ENCODE measurements around the gene SPDYE4.

DNA sequence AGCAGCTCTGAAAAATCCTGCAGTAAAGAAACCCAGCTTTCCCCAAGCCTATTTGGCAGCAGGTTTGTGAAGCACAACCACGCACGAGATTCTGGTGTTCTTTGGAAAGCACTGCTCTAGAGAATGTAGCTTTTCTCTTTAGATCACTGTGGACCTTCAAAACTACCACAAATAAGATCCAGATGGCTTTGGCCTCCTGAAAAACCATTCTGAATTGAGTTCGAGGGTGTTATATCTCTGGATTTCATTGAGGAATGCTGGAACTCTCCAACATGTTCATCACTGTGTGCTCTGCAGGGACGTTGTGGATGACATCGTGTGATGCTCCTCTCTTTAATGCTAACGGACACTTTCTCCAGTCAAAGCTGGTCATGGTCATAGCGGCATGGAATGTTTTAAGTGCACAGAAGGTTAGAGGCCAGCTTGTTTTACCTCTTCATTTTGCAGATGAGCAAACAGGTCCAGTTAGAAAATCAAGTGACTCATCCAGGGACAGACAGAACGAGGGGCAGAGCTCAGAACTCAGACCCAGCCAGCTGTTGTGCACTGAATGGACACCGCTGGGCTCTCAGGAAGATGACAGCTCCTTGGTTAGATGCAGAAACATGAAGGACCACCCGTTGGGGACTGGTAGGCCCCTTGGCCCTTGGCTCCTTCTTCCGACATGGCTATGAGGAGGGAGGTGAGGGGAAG is 50.9 kb downstream of the SPDYE4 start:
- TF ChIP-seq, protein P1, sequence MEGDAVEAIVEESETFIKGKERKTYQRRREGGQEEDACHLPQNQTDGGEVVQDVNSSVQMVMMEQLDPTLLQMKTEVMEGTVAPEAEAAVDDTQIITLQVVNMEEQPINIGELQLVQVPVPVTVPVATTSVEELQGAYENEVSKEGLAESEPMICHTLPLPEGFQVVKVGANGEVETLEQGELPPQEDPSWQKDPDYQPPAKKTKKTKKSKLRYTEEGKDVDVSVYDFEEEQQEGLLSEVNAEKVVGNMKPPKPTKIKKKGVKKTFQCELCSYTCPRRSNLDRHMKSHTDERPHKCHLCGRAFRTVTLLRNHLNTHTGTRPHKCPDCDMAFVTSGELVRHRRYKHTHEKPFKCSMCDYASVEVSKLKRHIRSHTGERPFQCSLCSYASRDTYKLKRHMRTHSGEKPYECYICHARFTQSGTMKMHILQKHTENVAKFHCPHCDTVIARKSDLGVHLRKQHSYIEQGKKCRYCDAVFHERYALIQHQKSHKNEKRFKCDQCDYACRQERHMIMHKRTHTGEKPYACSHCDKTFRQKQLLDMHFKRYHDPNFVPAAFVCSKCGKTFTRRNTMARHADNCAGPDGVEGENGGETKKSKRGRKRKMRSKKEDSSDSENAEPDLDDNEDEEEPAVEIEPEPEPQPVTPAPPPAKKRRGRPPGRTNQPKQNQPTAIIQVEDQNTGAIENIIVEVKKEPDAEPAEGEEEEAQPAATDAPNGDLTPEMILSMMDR (IDR thresholded peaks at IDR 0.05), result no peak
- no peak for TF ChIP-seq EZH2 (IDR thresholded peaks at IDR 0.05; ENCODE audit: borderline replicate concordance, insufficient read depth, low read depth, low read length, poor library complexity, severe bottlenecking)
